BE2C (cell line): ENCODE results near the gene EVA1C.

Experiments
- DNase-seq: peaks from one replicate; pipeline ENCODE4 v3.0.0-alpha.2; 2020
- H3K27me3 ChIP-seq: fragments of 250-450 bp; sonication (Bioruptor Pico); 2 replicates; pipeline ENCODE4 v1.5.1; 2020; ENCODE audit warnings: mild to moderate bottlenecking
- H3K36me3 ChIP-seq: fragments of 250-450 bp; sonication (Bioruptor Pico); 2 replicates; pipeline ENCODE4 v1.5.1; 2020; ENCODE audit warnings: mild to moderate bottlenecking
- H3K4me1 ChIP-seq: fragments of 250-450 bp; sonication (Bioruptor Pico); 2 replicates; pipeline ENCODE4 v1.5.1; 2020
- H3K4me3 ChIP-seq: 2 replicates; pipeline ENCODE4 v1.5.1; 2011; ENCODE audit warnings: low read depth, low read length
- H3K9me3 ChIP-seq: fragments of 250-450 bp; sonication (Bioruptor Pico); 2 replicates; pipeline ENCODE4 v1.5.1; 2020
- CTCF ChIP-seq: IDR thresholded peaks from 2 replicates; pipeline ENCODE4 v1.5.1; 2012; ENCODE audit warnings: mild to moderate bottlenecking, low read depth, low read length

Gene EVA1C

DNA sequence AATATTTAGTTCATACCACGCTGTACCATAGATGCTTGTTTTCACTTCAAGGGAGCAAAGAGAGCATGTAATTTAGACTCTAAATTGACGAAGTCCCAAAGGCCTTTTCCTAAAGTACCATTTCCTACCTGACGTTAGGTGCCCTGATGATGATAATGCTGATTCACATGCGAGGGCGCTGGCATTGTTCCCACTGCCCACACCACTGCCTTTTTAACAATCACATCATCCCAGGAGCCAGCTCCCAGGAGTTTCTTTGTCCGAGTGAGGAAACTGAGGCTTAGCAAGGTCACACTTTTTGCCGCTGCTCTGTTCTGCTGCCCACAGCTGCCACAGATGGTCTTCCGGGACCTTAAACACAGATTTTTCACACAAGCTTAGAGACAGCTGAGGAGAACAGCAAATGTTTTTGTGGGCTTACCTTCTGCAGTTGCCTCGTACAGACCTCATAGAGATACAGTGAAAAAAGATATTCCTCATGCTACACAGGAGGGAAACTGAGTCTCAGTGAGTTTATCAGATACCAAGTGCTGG lies 69.4 kb downstream of the EVA1C start:
- Histone ChIP-seq H3K4me1 (no peaks in the 10 kb centered on the region), H3K9me3 (no peaks in the 10 kb centered on the region), H3K36me3 (no peaks in the 10 kb centered on the region), H3K4me3 (no peak overlapping the region), H3K27me3 (no peaks in the 10 kb centered on the region)
- no peak for TF ChIP-seq CTCF
- DNase-seq, result no peak

GRCh38 chr21:32482565-32483292 lies 70.2 kb downstream of the EVA1C start:
- TF ChIP-seq CTCF, result no peak
- no peaks in the 10 kb centered on the region for H3K27me3 ChIP-seq
- DNase-seq, result no peak
- no peaks in the 10 kb centered on the region for H3K9me3 ChIP-seq
- no peaks in the 10 kb centered on the region for H3K4me1 ChIP-seq
- H3K4me3 ChIP-seq, result no peak overlapping the region
- H3K36me3 ChIP-seq, result no peaks in the 10 kb centered on the region

- DNase-seq, result no peak
- no peak for TF ChIP-seq CTCF
- H3K4me1 ChIP-seq, result no peaks in the 10 kb centered on the region
- no peaks in the 10 kb centered on the region for H3K9me3 ChIP-seq
- H3K36me3 ChIP-seq, result no peaks in the 10 kb centered on the region
- no peaks in the 10 kb centered on the region for H3K27me3 ChIP-seq
- H3K4me3 ChIP-seq, result no peak overlapping the region
Observed at GRCh38 chr21:32483293-32483595, 70.7 kb downstream of the EVA1C start.

DNA sequence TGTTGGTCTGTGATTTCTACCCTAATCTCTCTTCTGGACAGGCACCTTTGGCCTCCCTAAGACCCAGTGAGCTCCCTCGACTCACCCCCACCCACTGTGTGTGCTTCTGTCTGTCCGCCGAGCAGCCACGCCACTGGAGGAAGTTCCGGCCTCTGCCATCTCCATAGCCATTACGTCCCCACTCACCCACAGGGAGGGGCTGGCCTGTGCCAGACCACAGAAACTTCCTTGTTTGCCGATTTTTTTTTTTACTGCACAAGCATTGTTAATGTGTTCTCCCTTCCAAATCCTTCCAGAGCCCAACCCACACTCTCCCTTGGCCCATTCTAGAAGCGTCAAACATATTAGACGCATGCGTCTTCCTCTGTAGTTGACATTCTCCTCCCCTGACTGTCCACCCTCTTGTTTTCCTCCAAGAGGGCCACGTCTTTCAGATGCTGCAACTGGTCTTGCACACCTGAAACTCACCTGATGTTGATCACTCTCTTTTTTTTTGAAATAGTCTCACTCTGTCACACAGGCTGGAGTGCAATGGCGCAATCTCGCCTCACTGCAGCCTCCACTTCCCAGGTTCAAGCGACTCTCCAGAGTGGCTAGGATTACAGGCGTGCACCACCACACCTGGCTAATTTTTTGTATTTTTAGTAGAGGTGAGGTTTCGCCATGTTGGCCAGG lies 72.3 kb downstream of the EVA1C start:
- TF ChIP-seq CTCF, result no peak
- Histone ChIP-seq H3K4me3 (no peak overlapping the region), H3K27me3 (no peaks in the 10 kb centered on the region), H3K36me3 (no peaks in the 10 kb centered on the region), H3K9me3 (no peaks in the 10 kb centered on the region), H3K4me1 (no peaks in the 10 kb centered on the region)
- no peak for DNase-seq

- no peak overlapping the region for H3K4me3 ChIP-seq
- no peak for TF ChIP-seq CTCF
- no peak for DNase-seq
- no peaks in the 10 kb centered on the region for H3K9me3 ChIP-seq
- H3K4me1 ChIP-seq, result no peaks in the 10 kb centered on the region
- peaks cover 4% of the 10 kb centered on the region; the same call in 1 of the 2 replicates for H3K27me3 ChIP-seq
- no peaks in the 10 kb centered on the region for H3K36me3 ChIP-seq
Observed at GRCh38 chr21:32492376-32492775, 79.9 kb downstream of the EVA1C start.
